ENCODE data around the gene BORCS8. TPM values are rescaled to one million over a fixed set of nuclear protein-coding genes. Genes with fewer than 3 reads are reported as not detected.

The BORCS8 gene
- total RNA-seq (2022; extraction: Qiagen RNA extraction), result 8.0 to 14.5 TPM (median 10.4 TPM) in 5 replicates

DNA sequence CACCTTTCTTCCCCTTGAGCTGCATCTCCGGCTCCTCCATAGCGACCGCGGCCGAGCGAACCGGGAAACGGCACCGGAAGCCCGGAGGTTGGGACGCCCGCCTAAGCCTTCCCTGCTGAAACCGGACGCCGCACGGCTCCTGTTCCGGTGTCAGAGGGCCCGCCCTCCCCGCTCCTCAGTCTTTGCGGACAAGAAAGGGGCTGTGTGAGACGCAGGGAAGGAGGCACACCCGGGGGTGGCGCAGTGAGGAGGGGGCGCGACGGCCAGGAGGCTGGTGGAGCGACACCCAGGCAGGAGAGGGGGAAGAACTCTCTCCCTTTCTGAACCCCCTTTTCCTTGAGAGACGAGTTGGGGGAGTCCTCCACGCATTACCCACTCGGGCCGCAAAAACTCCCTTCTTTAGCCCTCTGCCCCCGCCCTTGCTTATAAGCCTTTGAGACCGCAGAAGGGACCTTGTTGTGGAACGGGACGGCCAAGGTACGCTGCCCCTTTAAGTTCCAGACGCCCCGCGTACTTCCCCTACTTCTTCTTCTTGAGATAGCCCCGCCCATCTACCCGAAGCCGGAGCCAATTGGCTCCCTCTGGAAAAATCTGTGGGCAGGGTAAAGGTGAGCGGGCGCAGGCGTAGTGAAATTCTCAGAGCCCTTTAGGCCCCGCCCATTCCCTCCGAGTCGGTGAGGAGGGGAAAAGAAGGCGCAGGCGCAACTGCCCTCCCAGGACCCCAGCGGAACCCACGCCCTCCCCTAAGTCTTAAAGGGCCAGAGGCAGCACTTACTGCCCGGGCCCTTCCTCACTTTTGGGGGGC, at the start of gene BORCS8, which contains the start of gene RFXANK:
Gene BORCS8, minus strand, starts transcription at position 75 of the 805 bp plus-strand sequence. Its CDS starts 35 bp downstream, at position 40.
Gene RFXANK, plus strand, starts transcription at position 181 of the 805 bp plus-strand sequence. CDS start 1,689 bp downstream, outside the sequence.

GRCh38 chr19:19211499-19212420, 19.8 kb upstream of the BORCS8 start, which contains the start of gene NCAN:
Gene NCAN, plus strand, starts transcription at chr19:19211958. Its CDS starts 4,996 bp downstream, at chr19:19216954.

DNA sequence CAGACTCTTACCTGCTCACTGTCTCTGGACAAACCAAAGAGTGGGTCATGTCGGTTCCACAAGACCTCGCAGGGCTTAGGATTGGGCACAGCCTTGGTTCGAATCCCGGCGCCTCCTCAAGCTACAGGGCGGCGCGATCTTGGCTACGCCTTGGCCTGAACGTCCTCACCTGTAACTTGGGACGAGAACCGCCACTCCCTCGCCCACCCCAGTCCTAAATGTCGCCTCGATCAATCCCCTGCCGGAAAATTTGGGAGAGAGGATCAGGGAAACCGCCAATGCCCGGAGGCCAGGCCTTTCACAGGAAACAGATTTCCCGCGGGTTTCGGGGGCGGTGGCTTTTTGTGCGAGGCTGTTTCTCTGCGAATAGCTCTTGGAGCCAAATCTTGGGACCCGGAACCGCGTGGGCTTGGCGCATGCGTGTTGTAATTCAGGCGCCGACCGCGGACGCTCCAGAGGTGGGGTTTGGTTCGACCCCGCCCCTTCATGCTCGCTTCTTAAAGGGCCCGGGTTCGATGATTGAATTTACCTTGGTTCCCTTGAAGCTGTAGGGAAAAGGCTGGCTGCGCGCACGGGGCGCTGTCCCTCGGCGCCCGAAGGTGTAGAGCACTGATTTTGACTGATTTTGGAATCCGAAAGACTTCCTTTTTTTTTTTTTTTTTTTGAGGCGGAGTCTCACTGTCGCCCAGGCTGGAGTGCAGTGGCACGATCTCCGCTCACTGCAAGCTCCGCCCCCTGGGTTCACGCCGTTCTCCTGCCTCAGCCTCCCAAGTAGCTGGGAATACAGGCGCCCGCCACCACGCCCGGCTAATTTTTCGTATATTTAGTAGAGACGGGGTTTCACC, 11.3 kb upstream of the BORCS8 start, which contains the start of gene NR2C2AP:
Gene NR2C2AP, minus strand, starts transcription at position 403 of the 845 bp plus-strand sequence. Its CDS starts 354 bp downstream, at position 49.

DNA sequence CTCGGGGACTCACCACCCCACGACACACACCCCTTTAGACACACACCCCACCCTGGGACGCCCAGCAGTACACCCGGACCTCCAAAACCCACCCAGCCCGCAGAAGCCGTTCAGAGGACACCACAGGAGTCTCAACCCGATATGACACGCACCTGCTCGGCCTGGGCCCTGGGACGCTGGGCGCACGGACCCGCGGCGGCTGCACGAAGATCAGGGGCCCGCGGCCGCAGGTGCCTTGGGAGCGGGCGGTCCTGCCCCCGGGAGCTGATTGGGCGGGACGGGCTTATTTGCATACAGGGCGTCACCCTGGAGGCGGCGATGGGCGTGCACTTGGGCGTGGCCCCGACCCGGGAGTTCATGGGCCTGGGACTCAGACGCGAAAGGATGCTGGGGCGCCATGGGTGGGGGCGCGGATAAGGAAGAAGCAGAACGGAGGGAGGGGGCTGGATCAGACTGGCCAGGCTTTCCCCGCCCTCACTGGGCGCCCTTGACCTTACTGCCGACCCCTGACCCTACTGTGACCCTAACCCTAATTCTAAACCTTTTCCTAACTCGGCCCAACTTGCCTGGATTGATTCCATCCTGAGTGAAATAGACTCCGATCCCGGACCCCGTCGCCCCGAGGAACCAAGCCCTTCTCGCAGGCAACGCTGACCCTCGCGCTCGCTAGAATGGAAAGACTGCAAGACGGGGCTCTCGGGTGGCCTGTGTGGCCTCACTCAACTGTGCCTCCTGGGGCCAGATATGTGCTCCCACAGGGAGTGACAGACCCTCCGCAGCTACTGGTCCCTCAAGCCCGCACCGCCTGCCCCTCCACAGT, 21.7 kb downstream of the BORCS8 start, which contains the start of gene MEF2B:
Gene MEF2B, minus strand, starts transcription at position 211 of the 820 bp plus-strand sequence. CDS start 19,528 bp downstream, outside the sequence.

DNA sequence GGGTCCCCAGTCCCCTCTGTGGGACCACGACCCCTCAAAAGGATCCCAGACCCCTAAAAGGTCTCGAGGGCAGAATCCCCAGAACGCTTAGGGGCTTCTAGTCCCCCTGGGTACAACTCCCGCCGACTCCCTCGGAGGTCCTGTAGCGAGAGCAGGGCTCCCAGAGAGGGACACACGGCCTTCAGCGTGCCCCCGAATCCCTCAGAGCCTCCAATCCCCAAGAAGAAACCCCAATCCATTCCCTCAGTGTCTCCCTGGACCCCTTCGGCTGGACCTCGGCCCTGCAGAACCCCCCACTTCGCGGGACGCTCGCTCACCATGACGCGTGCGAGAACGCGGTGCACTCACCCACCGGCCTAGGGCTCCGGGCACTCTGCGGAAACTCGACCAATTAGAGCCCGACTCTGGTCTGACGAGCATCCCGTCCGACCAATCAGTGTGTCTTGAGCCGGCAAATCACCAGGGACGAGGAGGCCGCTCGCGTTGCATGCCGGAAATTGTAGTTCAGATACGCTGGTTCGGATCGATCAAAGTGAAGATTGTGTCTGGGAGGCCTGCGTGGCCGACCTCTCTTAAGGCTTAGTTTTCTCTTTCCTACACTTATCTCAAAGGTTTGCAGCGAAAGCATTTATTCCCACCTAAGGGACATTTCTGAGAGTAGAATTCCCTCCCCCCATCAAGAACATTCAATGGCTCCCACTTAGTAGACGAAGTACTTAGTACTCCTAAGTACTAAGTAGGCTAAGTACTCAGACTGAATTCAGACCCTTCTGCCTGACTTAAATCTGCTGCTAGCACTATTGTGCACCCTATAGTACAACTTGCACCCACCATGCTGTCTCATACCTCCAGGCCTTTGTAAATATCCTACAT, 53.6 kb downstream of the BORCS8 start, which contains the start of gene TMEM161A:
Gene TMEM161A, minus strand, starts transcription at position 370 of the 873 bp plus-strand sequence. Its CDS starts 50 bp downstream, at position 320.

Other genes starting within 250 kb of the BORCS8 start
- gene SUGP2, start 158.6 kb downstream of the BORCS8 start, total RNA-seq (2022; extraction: Qiagen RNA extraction), result 22.2 to 31.2 TPM (median 28.1 TPM) in 5 replicates
- 23.0 to 30.9 TPM (median 28.5 TPM) in 5 replicates for gene ARMC6, start 158.5 kb downstream of the BORCS8 start, total RNA-seq (2022; extraction: Qiagen RNA extraction)
- 0.71 to 0.87 TPM (median 0.74 TPM) in 5 replicates for gene SLC25A42, start 128.2 kb downstream of the BORCS8 start, total RNA-seq (2022; extraction: Qiagen RNA extraction)
- gene TMEM161A, start 53.7 kb downstream of the BORCS8 start, total RNA-seq (2022; extraction: Qiagen RNA extraction), result 20.3 to 25.7 TPM (median 23.5 TPM) in 5 replicates
- gene MEF2B, start 21.9 kb downstream of the BORCS8 start, total RNA-seq (2022; extraction: Qiagen RNA extraction), result 0.15 to 1.0 TPM (median 0.41 TPM) in 5 replicates
- 32.7 to 46.7 TPM (median 43.3 TPM) in 5 replicates for gene RFXANK, start 106 bp upstream of the BORCS8 start, total RNA-seq (2022; extraction: Qiagen RNA extraction)
- gene NR2C2AP, start 11.3 kb upstream of the BORCS8 start, total RNA-seq (2022; extraction: Qiagen RNA extraction), result 25.3 to 29.5 TPM (median 28.7 TPM) in 5 replicates
- 0.02 to 0.08 TPM (median 0.06 TPM) in 5 replicates for gene NCAN, start 19.8 kb upstream of the BORCS8 start, total RNA-seq (2022; extraction: Qiagen RNA extraction)
- gene TM6SF2, start 81.1 kb upstream of the BORCS8 start, total RNA-seq (2022; extraction: Qiagen RNA extraction), result 0.34 to 0.68 TPM (median 0.52 TPM) in 5 replicates
- gene SUGP1, start 128.4 kb upstream of the BORCS8 start, total RNA-seq (2022; extraction: Qiagen RNA extraction), result 21.1 to 29.5 TPM (median 25.4 TPM) in 5 replicates
- gene MAU2, start 128.7 kb upstream of the BORCS8 start, total RNA-seq (2022; extraction: Qiagen RNA extraction), result 10.9 to 14.3 TPM (median 13.0 TPM) in 5 replicates
- gene GATAD2A, start 213.5 kb upstream of the BORCS8 start, total RNA-seq (2022; extraction: Qiagen RNA extraction), result 36.6 to 42.3 TPM (median 39.9 TPM) in 5 replicates

Measured in A549 treated with AZD2906 at 1 μM for 4 hours (cell line).